HepG2 (cell line): ENCODE results near the gene EZH1. TPM values are rescaled to one million over a fixed set of nuclear protein-coding genes. Genes with fewer than 3 reads are reported as not detected.

Experiments
- AFF4 ChIP-seq: sonication (generic); formaldehyde crosslinking; IDR thresholded peaks from 2 replicates; pipeline ENCODE4 v1.4.0; 2020; ENCODE audit warnings: missing genetic modification reagents
- ARID5B ChIP-seq: IDR thresholded peaks from 2 replicates; pipeline ENCODE4 v1.4.0; 2020; ENCODE audit warnings: mild to moderate bottlenecking, missing genetic modification reagents
- ATM ChIP-seq: fragments of 450-650 bp; IDR thresholded peaks from 2 replicates; pipeline ENCODE4 v1.7.1; 2017; ENCODE audit warnings: mild to moderate bottlenecking, borderline replicate concordance
- FLYWCH1 ChIP-seq: sonication (generic); formaldehyde crosslinking; IDR thresholded peaks from 2 replicates; pipeline ENCODE4 v1.8.1; 2023; ENCODE audit warnings: mild to moderate bottlenecking, missing genetic modification reagents
- FOXM1 ChIP-seq: sonication (generic); formaldehyde crosslinking; IDR thresholded peaks from 2 replicates; pipeline ENCODE4 v1.5.0; 2020; ENCODE audit warnings: missing genetic modification reagents
- KDM5A ChIP-seq: fragments of 200-600 bp; sonication (generic); IDR thresholded peaks from 2 replicates; pipeline ENCODE4 v1.7.0; 2018; ENCODE audit warnings: antibody characterized with exemption, mild to moderate bottlenecking, low read length, borderline replicate concordance
- NR2F1 ChIP-seq, 2 experiments: fragments of 450-650 bp in 1 of 2; formaldehyde crosslinking in 1 of 2; IDR thresholded peaks; 2 replicates each; pipeline versions ENCODE4 v1.5.0 to v1.6.1; 2016 to 2020; ENCODE audit warnings: mild to moderate bottlenecking in 1 of 2, missing compliant biosample characterization in 1 of 2, missing genetic modification reagents in 1 of 2, moderate library complexity in 1 of 2
- PCBP1 ChIP-seq: fragments of 200-400 bp; formaldehyde crosslinking; IDR thresholded peaks from 2 replicates; pipeline ENCODE4 v1.6.1; 2017; ENCODE audit warnings: mild to moderate bottlenecking, low read depth, low read length, borderline replicate concordance
- SMARCE1 ChIP-seq: fragments of 450-650 bp; IDR thresholded peaks from 2 replicates; pipeline ENCODE4 v1.6.1; 2017; ENCODE audit warnings: borderline replicate concordance
- TEAD3 ChIP-seq: optimal IDR thresholded peaks from 2 replicates; pipeline ENCODE3; 2016; ENCODE audit warnings: borderline replicate concordance
- ZBTB21 ChIP-seq: sonication (generic); formaldehyde crosslinking; IDR thresholded peaks from 2 replicates; pipeline ENCODE4 v1.4.0; 2020; ENCODE audit warnings: missing genetic modification reagents
- ZFP36L2 ChIP-seq: sonication (generic); formaldehyde crosslinking; IDR thresholded peaks from 2 replicates; pipeline ENCODE4 v1.4.0; 2020; ENCODE audit warnings: missing genetic modification reagents
- ZNF33B ChIP-seq: sonication (generic); formaldehyde crosslinking; IDR thresholded peaks from 2 replicates; pipeline ENCODE4 v1.5.1; 2020; ENCODE audit warnings: mild to moderate bottlenecking, missing genetic modification reagents
- ZNF441 ChIP-seq: sonication (generic); formaldehyde crosslinking; IDR thresholded peaks from 2 replicates; pipeline ENCODE4 v1.7.0; 2021; ENCODE audit warnings: missing genetic modification reagents, borderline replicate concordance
- ZNF501 ChIP-seq: sonication (generic); formaldehyde crosslinking; IDR thresholded peaks from 2 replicates; pipeline ENCODE4 v1.5.1; 2020; ENCODE audit warnings: mild to moderate bottlenecking, moderate library complexity, missing genetic modification reagents
- ZNF589 ChIP-seq: sonication (generic); formaldehyde crosslinking; conservative IDR thresholded peaks from 2 replicates; pipeline ENCODE4 v1.8.0; 2022; ENCODE audit warnings: mild to moderate bottlenecking, moderate library complexity, missing genetic modification reagents
- ZNF703 ChIP-seq: sonication (generic); formaldehyde crosslinking; IDR thresholded peaks from 2 replicates; pipeline ENCODE4 v1.5.1; 2020; ENCODE audit warnings: missing genetic modification reagents, mild to moderate bottlenecking, moderate library complexity, borderline replicate concordance
- polyA plus RNA-seq, 8 experiments: library from polyadenylated mRNA; depleted of rRNA in 3 of 8; stranded (reverse) in 7 of 8; unstranded in 1 of 8; fragments of >200 nt; fragmentation: Illumina TruSeq in 4 of 8; extraction: Trizol in 4 of 8; gene quantifications; 2 replicates each; pipeline versions ENCODE4 v1.2.1 to v1.2.3, GENCODE V29; 2011 to 2016; ENCODE audit warnings: low read depth in 4 of 8, missing spikeins in 1 of 8, mixed read lengths in 1 of 8; ENCODE audit not compliant: insufficient read depth in 1 of 8
- total RNA-seq, 5 experiments: library from RNA; depleted of rRNA; stranded (reverse); fragments of >200 nt; fragmentation: Illumina TruSeq; extraction: Trizol; gene quantifications; 2 replicates each; pipeline ENCODE4 v1.2.3, GENCODE V29; 2016; ENCODE audit warnings: low read depth in 1 of 5
- TF ChIP-seq, protein P1 (sequence below): sonication (generic); formaldehyde crosslinking; IDR thresholded peaks from 2 replicates; pipeline ENCODE4 v1.5.0; 2020; ENCODE audit warnings: mild to moderate bottlenecking, missing genetic modification reagents, borderline replicate concordance
- TF ChIP-seq, protein P2 (sequence below): sonication (generic); formaldehyde crosslinking; IDR thresholded peaks from 2 replicates; pipeline ENCODE4 v1.5.1; 2020; ENCODE audit warnings: missing genetic modification reagents, mild to moderate bottlenecking, borderline replicate concordance

The EZH1 gene
- total and polyA plus RNA-seq, 2 of the 13 experiments (the other 11 are each of a cell fraction or from before 2014, with no cell fraction given) = 11.6 to 24.0 TPM

GRCh38 chr17:42720996-42721583, 23.8 kb downstream of the EZH1 start (continued):
- TF ChIP-seq AFF4 (CRISPR knock-in tag) (no peak), ZNF703 (no peak), FOXM1 (CRISPR knock-in tag) (no peak), PCBP1 (no peak), ZNF589 (no peak), NR2F1 (CRISPR knock-in tag; IDR thresholded peaks at IDR 0.05) (no peak), ATM (no peak), ZNF441 (CRISPR knock-in tag) (no peak), ZBTB21 (CRISPR knock-in tag) (no peak), KDM5A (peak; percentile 42; the same call in 1 of the 2 replicates), ZFP36L2 (CRISPR knock-in tag) (no peak), ARID5B (CRISPR knock-in tag) (peak; percentile 34), FLYWCH1 (CRISPR knock-in tag) (no peak), SMARCE1 (no peak), TEAD3 (CRISPR knock-in tag) (peak; percentile 42), ZNF33B (CRISPR knock-in tag) (no peak), ZNF501 (CRISPR knock-in tag) (no peak)
- TF ChIP-seq, protein P1, sequence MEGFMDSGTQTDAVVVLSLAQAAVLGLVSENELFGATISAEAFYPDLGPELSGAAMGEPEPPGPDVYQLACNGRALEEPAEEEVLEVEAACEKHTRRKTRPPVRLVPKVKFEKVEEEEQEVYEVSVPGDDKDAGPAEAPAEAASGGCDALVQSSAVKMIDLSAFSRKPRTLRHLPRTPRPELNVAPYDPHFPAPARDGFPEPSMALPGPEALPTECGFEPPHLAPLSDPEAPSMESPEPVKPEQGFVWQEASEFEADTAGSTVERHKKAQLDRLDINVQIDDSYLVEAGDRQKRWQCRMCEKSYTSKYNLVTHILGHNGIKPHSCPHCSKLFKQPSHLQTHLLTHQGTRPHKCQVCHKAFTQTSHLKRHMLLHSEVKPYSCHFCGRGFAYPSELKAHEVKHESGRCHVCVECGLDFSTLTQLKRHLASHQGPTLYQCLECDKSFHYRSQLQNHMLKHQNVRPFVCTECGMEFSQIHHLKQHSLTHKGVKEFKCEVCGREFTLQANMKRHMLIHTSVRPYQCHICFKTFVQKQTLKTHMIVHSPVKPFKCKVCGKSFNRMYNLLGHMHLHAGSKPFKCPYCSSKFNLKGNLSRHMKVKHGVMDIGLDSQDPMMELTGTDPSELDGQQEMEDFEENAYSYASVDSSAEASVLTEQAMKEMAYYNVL (CRISPR knock-in tag) = no peak
- TF ChIP-seq, protein P2, sequence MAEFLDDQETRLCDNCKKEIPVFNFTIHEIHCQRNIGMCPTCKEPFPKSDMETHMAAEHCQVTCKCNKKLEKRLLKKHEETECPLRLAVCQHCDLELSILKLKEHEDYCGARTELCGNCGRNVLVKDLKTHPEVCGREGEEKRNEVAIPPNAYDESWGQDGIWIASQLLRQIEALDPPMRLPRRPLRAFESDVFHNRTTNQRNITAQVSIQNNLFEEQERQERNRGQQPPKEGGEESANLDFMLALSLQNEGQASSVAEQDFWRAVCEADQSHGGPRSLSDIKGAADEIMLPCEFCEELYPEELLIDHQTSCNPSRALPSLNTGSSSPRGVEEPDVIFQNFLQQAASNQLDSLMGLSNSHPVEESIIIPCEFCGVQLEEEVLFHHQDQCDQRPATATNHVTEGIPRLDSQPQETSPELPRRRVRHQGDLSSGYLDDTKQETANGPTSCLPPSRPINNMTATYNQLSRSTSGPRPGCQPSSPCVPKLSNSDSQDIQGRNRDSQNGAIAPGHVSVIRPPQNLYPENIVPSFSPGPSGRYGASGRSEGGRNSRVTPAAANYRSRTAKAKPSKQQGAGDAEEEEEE (CRISPR knock-in tag) = no peak
